HG03097 (cell line): ENCODE measurements around the gene NPTN.
"Not testable (repeated sequence)": the region's sequence is repeated elsewhere in the genome, so short reads cannot be mapped to it uniquely, and the experiment has no call there.

ENCODE experiments used
- ATAC-seq: cut with Tn5 transposase; IDR thresholded peaks from one replicate; pipeline ENCODE4 v1.9.1; 2021; ENCODE audit not compliant: unreplicated experiment, low FRiP score

NPTN gene

GRCh38 chr15:73602446-73602843, 30.7 kb downstream of the NPTN start:
- ATAC-seq: no peak

- ATAC-seq: no peak
Measured at GRCh38 chr15:73601451-73602445, 31.4 kb downstream of the NPTN start.

DNA sequence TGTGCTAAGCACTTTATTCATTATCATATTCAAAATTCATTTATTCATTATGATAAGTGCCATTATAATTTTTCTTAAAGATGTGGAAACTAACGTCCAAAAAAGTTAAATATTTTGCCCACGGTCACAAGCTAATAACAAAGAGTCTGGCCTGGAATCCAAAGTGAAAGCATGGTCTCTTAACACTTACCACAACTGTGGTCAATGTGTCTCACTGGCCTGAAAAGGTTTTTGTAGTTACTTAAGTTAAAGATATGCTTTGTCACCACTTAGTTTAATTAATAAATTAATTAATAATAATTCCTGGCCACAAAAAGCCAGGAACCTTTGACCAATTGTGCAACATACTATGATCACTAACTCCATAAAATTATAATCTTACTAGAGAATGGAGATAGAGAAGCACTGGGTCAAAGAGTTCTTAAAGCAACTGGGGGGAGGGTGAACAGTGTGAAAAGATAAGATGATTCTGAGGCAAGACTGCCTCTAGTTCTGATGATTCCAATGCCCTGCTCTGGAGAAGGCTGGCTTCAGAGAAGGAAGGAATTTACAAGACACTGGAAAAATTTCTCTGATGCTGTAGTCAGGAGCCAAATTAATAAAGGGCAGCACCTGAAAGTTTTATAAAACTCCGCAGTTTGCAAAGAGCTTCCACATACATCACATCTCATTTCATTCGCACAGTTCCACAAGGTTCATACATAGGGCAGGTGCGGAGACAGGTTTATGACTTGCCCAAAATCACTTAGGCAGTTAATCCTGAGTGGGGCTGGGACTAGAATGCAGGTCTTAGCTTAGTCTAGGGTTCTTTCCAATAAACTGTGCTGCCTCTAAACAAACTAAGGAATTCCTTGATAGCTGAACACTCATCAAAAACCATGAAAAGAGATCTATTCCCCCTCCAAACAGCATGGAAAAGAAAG, 32.5 kb downstream of the NPTN start:
- ATAC-seq: no peak

DNA sequence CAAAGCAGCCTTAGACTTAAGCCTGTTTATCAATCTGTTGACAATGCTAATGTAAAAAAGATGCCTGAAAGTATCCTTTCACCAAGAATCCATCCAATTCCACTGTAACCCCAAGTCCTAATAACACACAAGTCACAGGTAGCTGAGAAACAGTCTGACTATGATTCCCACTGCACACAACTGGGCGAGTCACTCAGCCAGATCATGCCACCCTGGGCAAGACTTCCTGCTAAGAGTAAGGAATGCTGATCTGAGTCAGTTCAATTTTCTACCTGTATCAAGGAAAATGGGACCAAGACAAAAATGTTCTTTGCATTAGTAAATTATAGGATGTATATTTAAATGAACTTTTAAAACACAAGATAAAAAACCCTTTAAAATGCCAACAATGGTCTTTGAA, 33.3 kb downstream of the NPTN start:
- ATAC-seq: no peak

- no peak for ATAC-seq
Measured at GRCh38 chr15:73598530-73599160, 34.5 kb downstream of the NPTN start.

DNA sequence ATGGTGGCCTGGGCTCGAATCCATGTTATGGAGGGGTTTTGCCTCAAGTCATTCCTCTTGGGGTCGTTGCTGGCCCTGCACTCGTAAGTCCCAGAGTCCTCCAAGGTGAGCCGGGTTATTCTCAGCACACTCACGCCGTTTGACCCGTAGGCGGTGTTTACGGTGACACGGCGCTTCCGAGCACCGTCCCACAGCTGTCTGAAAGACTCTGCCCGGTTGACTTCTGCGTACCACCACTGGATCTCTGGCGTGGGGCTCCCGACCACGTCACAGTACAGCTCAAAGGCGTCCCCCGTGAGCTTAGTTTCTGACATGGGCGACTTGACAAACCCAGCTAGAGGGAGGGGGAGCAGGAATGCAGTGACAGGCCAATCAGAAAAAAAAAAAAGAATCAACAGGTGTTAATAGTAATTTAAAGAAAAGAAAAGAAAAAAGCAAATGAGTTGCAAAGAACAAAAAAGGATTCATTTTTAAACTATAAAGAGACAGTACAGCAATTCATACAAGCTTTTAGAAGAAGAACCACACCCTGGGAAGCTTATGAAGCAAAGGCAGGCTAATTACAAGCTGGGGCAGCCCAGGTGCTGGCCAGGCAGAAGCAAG, 36.1 kb downstream of the NPTN start:
- no peak for ATAC-seq

- ATAC-seq: no peak
Measured at GRCh38 chr15:73596174-73596573, 37.0 kb downstream of the NPTN start.

GRCh38 chr15:73594109-73594508, 39.1 kb downstream of the NPTN start:
- no peak for ATAC-seq

- ATAC-seq: no peak
Measured at GRCh38 chr15:73593304-73594074, 39.7 kb downstream of the NPTN start.

DNA sequence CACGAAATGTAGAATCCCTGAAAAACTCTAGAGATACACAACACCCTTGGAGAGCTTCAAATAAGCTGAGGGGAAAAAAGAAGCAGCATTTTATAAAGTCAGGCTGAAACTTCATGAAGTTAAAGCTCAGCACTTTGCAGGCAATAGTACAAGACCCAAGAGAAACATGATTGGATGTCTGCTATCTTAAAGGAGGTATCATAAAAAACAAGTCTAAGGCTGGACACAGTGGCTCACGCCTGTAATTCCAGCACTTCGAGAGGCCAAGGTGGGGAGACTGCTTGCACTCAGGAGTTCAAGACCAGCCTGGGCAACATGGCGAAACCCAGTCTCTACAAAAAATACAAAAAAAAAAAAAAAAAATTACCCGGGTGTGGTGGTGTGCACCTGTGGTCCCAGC, 42.9 kb downstream of the NPTN start:
- no peak for ATAC-seq

DNA sequence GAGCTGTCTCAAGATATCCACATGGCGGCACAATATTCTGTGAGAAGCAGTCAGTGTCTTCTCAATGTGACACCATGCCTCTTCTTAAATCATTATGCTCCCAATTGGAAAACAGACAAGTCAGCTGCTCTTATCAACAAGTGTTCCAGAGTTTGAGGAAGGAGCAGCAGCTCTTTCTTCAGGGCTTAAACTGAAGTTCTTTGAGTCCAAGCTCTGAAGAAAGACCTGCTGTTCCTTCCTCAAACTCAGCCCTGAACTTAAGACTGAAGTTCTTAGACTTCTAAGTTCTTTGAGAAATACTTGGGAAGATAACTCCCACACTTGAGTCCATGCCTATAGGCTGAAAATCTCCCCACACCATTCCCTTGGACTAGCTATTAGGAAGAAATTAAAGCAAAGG, 43.4 kb downstream of the NPTN start:
- no peak for ATAC-seq

DNA sequence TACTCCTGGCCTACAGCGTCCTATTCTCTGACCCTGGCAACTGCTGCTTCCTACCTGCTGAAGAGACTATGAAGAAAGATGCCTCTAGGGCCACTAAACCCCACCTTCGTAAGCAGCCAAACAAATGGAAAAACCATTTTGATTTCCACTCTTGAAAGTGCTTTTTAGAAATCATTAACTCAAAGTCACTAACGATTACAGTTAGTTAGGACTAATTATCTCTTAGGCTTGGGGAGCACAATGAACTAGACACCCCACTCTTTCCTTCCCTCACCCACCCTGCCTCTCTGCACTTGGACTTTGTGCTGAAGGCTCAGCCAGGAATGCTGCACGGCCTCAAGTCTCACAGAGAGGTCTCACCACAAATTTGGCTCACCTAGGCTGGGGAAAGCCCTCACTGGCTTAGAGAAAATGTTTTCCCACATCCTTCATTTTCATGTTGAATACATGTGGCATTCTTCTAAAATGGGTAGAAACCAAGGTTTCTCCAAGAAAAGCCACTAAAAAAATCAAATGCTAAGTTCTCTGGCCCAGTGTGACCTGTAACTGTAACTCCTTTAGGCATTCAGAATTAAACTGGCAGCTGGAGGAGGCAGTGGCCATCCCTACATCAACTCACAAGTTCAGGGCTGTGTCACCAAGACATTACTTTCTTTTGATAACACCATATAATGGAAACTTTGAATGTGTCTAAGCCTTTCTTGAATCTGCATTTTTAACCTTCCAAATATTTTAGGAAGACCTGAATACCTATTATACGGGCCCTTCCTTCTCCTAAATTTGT, 47.1 kb downstream of the NPTN start:
- no peak for ATAC-seq

- no peak for ATAC-seq
Measured at GRCh38 chr15:73584699-73585420, 48.3 kb downstream of the NPTN start.

GRCh38 chr15:73583544-73583943, 49.6 kb downstream of the NPTN start:
- ATAC-seq: no peak

DNA sequence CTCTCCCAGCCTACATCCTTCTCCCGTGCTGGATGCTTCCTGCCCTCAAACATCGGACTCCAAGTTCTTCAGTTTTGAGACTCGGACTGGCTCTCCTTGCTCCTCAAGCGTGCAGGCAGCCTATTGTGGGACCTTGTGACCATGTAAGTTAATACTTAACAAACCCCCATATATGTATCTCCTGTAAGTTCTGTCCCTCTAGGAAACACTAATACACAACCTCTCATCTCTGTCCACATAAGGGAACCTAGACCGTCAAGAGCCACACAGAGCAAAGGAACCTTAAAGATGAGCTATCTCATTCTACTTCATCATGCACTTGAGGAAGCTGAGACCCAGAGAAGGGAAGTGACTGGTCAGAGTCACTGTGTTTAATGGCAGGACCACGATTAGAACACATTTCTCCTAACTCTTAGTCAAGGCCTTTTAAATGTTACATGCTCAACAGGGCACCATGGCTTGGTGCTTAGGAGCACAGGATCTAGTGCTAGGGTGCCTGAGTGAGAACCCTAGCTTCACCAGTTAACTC, 50.3 kb downstream of the NPTN start:
- ATAC-seq: no peak

- ATAC-seq: no peak
Measured at GRCh38 chr15:73578026-73578425, 55.2 kb downstream of the NPTN start.

GRCh38 chr15:73577593-73577992, 55.6 kb downstream of the NPTN start:
- ATAC-seq: not testable (repeated sequence)

- no peak for ATAC-seq
Measured at GRCh38 chr15:73575636-73576247, 57.4 kb downstream of the NPTN start.
